CD4-positive, alpha-beta T cell treated with Interleukin-2 at 100 ng/mL for 4 hours (primary cell): ENCODE data around the gene CAV3.

Source experiments
- DNase-seq: peaks from one replicate; pipeline ENCODE4 v3.0.0-alpha.2; 2020; ENCODE audit warnings: low spot score

CAV3 gene

GRCh38 chr3:8736436-8736835, 2.8 kb downstream of the CAV3 start:
- DNase-seq, result no peak

GRCh38 chr3:8737301-8737700, 3.7 kb downstream of the CAV3 start:
- no peak for DNase-seq

GRCh38 chr3:8737823-8738222, 4.2 kb downstream of the CAV3 start:
- DNase-seq, result no peak

- DNase-seq, result no peak
Measured at GRCh38 chr3:8738639-8739038, 5.0 kb downstream of the CAV3 start.

- no peak for DNase-seq
Measured at GRCh38 chr3:8739757-8740504, 6.3 kb downstream of the CAV3 start.

- DNase-seq, result no peak
Measured at GRCh38 chr3:8741581-8742261, 8.1 kb downstream of the CAV3 start.

GRCh38 chr3:8743021-8743601, 9.5 kb downstream of the CAV3 start:
- DNase-seq, result no peak

- DNase-seq, result no peak
Measured at GRCh38 chr3:8743911-8744310, 10.3 kb downstream of the CAV3 start.

GRCh38 chr3:8745619-8746370, 12.2 kb downstream of the CAV3 start:
- DNase-seq, result no peak

- no peak for DNase-seq
Measured at GRCh38 chr3:8746780-8747345, 13.3 kb downstream of the CAV3 start.

GRCh38 chr3:8749316-8749715, 15.7 kb downstream of the CAV3 start:
- no peak for DNase-seq

GRCh38 chr3:8752832-8753231, 19.2 kb downstream of the CAV3 start:
- DNase-seq, result no peak

GRCh38 chr3:8755097-8755496, 21.5 kb downstream of the CAV3 start:
- no peak for DNase-seq

GRCh38 chr3:8755564-8756237, 22.1 kb downstream of the CAV3 start:
- DNase-seq, result no peak

GRCh38 chr3:8756671-8757070, 23.1 kb downstream of the CAV3 start:
- DNase-seq, result no peak

- DNase-seq, result no peak
Measured at GRCh38 chr3:8757551-8758518, 24.2 kb downstream of the CAV3 start.

- DNase-seq, result no peak
Measured at GRCh38 chr3:8759038-8759707, 25.6 kb downstream of the CAV3 start.

- no peak for DNase-seq
Measured at GRCh38 chr3:8760091-8760490, 26.5 kb downstream of the CAV3 start.

GRCh38 chr3:8760506-8760905, 26.9 kb downstream of the CAV3 start:
- DNase-seq, result no peak

- DNase-seq, result no peak
Measured at GRCh38 chr3:8761866-8762265, 28.3 kb downstream of the CAV3 start.
